ENCODE measurements around the gene SRXN1.
"Not testable (repeated sequence)": the region's sequence is repeated elsewhere in the genome, so short reads cannot be mapped to it uniquely, and the experiment has no call there.

Gene SRXN1

GRCh38 chr20:653110-653589 lies at the start of gene SRXN1:
Gene SRXN1, minus strand, starts transcription at chr20:653200. Its CDS starts 15 bp downstream, at chr20:653185.
- Histone ChIP-seq H3K36me3 (ENCODE audit: insufficient read depth, low read depth, low read length) (peaks cover 24% of the 10 kb centered on the region), H3K9ac (ENCODE audit: low read depth, low read length) (peak within 1 kb of the TSS; percentile 70; the same call in 1 of the 2 replicates), H3K9me3 (ENCODE audit: insufficient read depth, low read depth, low read length) (no peaks in the 10 kb centered on the region), H3K27me3 (ENCODE audit: insufficient read depth, low read length) (peaks cover 11% of the 10 kb centered on the region; the same call in 1 of the 2 replicates), H3K27ac (ENCODE audit: low read length) (peak within 1 kb of the TSS; percentile 21), H3K4me1 (ENCODE audit: insufficient read depth, low read length) (peaks cover 20% of the 10 kb centered on the region), H3K4me3 (ENCODE audit: low read length) (peak within 1 kb of the TSS; percentile 75)

- Histone ChIP-seq H3K4me1 (ENCODE audit: insufficient read depth, low read length) (0 out of 2 replicates have a peak, but pooled peaks cover 3% of the 10 kb centered on the region), H3K36me3 (ENCODE audit: insufficient read depth, low read depth, low read length) (no peaks in the 10 kb centered on the region), H3K9me3 (ENCODE audit: insufficient read depth, low read depth, low read length) (no peaks in the 10 kb centered on the region), H3K4me3 (ENCODE audit: low read length) (no peak overlapping the region), H3K27ac (ENCODE audit: low read length) (no peak overlapping the region), H3K27me3 (ENCODE audit: insufficient read depth, low read length) (no peaks in the 10 kb centered on the region), H3K9ac (ENCODE audit: low read depth, low read length) (no peak overlapping the region)
Measured at GRCh38 chr20:701401-702129, 48.6 kb upstream of the SRXN1 start.

GRCh38 chr20:699811-700338 lies 46.9 kb upstream of the SRXN1 start:
- no peak overlapping the region for H3K4me3 ChIP-seq (ENCODE audit: low read length)
- no peaks in the 10 kb centered on the region for H3K27me3 ChIP-seq (ENCODE audit: insufficient read depth, low read length)
- H3K27ac ChIP-seq (ENCODE audit: low read length), result no peak overlapping the region
- H3K4me1 ChIP-seq (ENCODE audit: insufficient read depth, low read length), result 0 out of 2 replicates have a peak, but pooled peaks cover 3% of the 10 kb centered on the region
- H3K36me3 ChIP-seq (ENCODE audit: insufficient read depth, low read depth, low read length), result no peaks in the 10 kb centered on the region
- no peak overlapping the region for H3K9ac ChIP-seq (ENCODE audit: low read depth, low read length)
- no peaks in the 10 kb centered on the region for H3K9me3 ChIP-seq (ENCODE audit: insufficient read depth, low read depth, low read length)

- no peaks in the 10 kb centered on the region for H3K27me3 ChIP-seq (ENCODE audit: insufficient read depth, low read length)
- no peak overlapping the region for H3K4me3 ChIP-seq (ENCODE audit: low read length)
- H3K36me3 ChIP-seq (ENCODE audit: insufficient read depth, low read depth, low read length), result no peaks in the 10 kb centered on the region
- no peak overlapping the region for H3K27ac ChIP-seq (ENCODE audit: low read length)
- H3K9me3 ChIP-seq (ENCODE audit: insufficient read depth, low read depth, low read length), result no peaks in the 10 kb centered on the region
- H3K4me1 ChIP-seq (ENCODE audit: insufficient read depth, low read length), result 0 out of 2 replicates have a peak, but pooled peaks cover 3% of the 10 kb centered on the region
- H3K9ac ChIP-seq (ENCODE audit: low read depth, low read length), result no peak overlapping the region
Measured at GRCh38 chr20:699342-699741, 46.3 kb upstream of the SRXN1 start.

- Histone ChIP-seq H3K36me3 (ENCODE audit: insufficient read depth, low read depth, low read length) (no peaks in the 10 kb centered on the region), H3K9me3 (ENCODE audit: insufficient read depth, low read depth, low read length) (no peaks in the 10 kb centered on the region), H3K4me3 (ENCODE audit: low read length) (no peak overlapping the region), H3K27me3 (ENCODE audit: insufficient read depth, low read length) (no peaks in the 10 kb centered on the region), H3K27ac (ENCODE audit: low read length) (no peak overlapping the region), H3K4me1 (ENCODE audit: insufficient read depth, low read length) (0 out of 2 replicates have a peak, but pooled peaks cover 3% of the 10 kb centered on the region), H3K9ac (ENCODE audit: low read depth, low read length) (no peak overlapping the region)
Measured at GRCh38 chr20:698276-698675, 45.3 kb upstream of the SRXN1 start.

GRCh38 chr20:697826-698225 lies 44.8 kb upstream of the SRXN1 start:
- Histone ChIP-seq H3K9me3 (ENCODE audit: insufficient read depth, low read depth, low read length) (no peaks in the 10 kb centered on the region), H3K27ac (ENCODE audit: low read length) (no peak overlapping the region), H3K4me3 (ENCODE audit: low read length) (no peak overlapping the region), H3K36me3 (ENCODE audit: insufficient read depth, low read depth, low read length) (no peaks in the 10 kb centered on the region), H3K9ac (ENCODE audit: low read depth, low read length) (no peak overlapping the region), H3K4me1 (ENCODE audit: insufficient read depth, low read length) (0 out of 2 replicates have a peak, but pooled peaks cover 3% of the 10 kb centered on the region), H3K27me3 (ENCODE audit: insufficient read depth, low read length) (no peaks in the 10 kb centered on the region)

- Histone ChIP-seq H3K27ac (ENCODE audit: low read length) (no peak overlapping the region), H3K27me3 (ENCODE audit: insufficient read depth, low read length) (0 out of 2 replicates have a peak, but pooled peaks cover 6% of the 10 kb centered on the region), H3K36me3 (ENCODE audit: insufficient read depth, low read depth, low read length) (no peaks in the 10 kb centered on the region)
Measured at GRCh38 chr20:695165-695866, 42.3 kb upstream of the SRXN1 start.

GRCh38 chr20:694496-694895 lies 41.5 kb upstream of the SRXN1 start:
- Histone ChIP-seq H3K27me3 (ENCODE audit: insufficient read depth, low read length) (0 out of 2 replicates have a peak, but pooled peaks cover 6% of the 10 kb centered on the region), H3K27ac (ENCODE audit: low read length) (no peak overlapping the region), H3K9me3 (ENCODE audit: insufficient read depth, low read depth, low read length) (no peaks in the 10 kb centered on the region), H3K4me3 (ENCODE audit: low read length) (no peak overlapping the region), H3K36me3 (ENCODE audit: insufficient read depth, low read depth, low read length) (no peaks in the 10 kb centered on the region), H3K9ac (ENCODE audit: low read depth, low read length) (no peak overlapping the region), H3K4me1 (ENCODE audit: insufficient read depth, low read length) (no peaks in the 10 kb centered on the region)

More at GRCh38 chr20:695165-695866, 42.3 kb upstream of the SRXN1 start:
- H3K4me1 ChIP-seq (ENCODE audit: insufficient read depth, low read length), result 0 out of 2 replicates have a peak, but pooled peaks cover 3% of the 10 kb centered on the region
- no peaks in the 10 kb centered on the region for H3K9me3 ChIP-seq (ENCODE audit: insufficient read depth, low read depth, low read length)
- H3K9ac ChIP-seq (ENCODE audit: low read depth, low read length), result no peak overlapping the region
- no peak overlapping the region for H3K4me3 ChIP-seq (ENCODE audit: low read length)

- not testable (repeated sequence) for H3K9me3 ChIP-seq (ENCODE audit: insufficient read depth, low read depth, low read length); H3K27me3 ChIP-seq (ENCODE audit: insufficient read depth, low read length); H3K9ac ChIP-seq (ENCODE audit: low read depth, low read length); H3K4me1 ChIP-seq (ENCODE audit: insufficient read depth, low read length); H3K36me3 ChIP-seq (ENCODE audit: insufficient read depth, low read depth, low read length); H3K27ac ChIP-seq (ENCODE audit: low read length); H3K4me3 ChIP-seq (ENCODE audit: low read length)
Measured at GRCh38 chr20:693786-694185, 40.8 kb upstream of the SRXN1 start.

GRCh38 chr20:692044-692443 lies 39.0 kb upstream of the SRXN1 start:
- Histone ChIP-seq H3K36me3 (ENCODE audit: insufficient read depth, low read depth, low read length) (no peaks in the 10 kb centered on the region), H3K9ac (ENCODE audit: low read depth, low read length) (no peak overlapping the region), H3K27ac (ENCODE audit: low read length) (no peak overlapping the region), H3K9me3 (ENCODE audit: insufficient read depth, low read depth, low read length) (no peaks in the 10 kb centered on the region), H3K4me3 (ENCODE audit: low read length) (no peak overlapping the region), H3K4me1 (ENCODE audit: insufficient read depth, low read length) (no peaks in the 10 kb centered on the region; the same call in 1 of the 2 replicates), H3K27me3 (ENCODE audit: insufficient read depth, low read length) (peaks cover 6% of the 10 kb centered on the region; the same call in 1 of the 2 replicates)

- H3K36me3 ChIP-seq (ENCODE audit: insufficient read depth, low read depth, low read length), result no peaks in the 10 kb centered on the region
- H3K9ac ChIP-seq (ENCODE audit: low read depth, low read length), result no peak overlapping the region
- H3K9me3 ChIP-seq (ENCODE audit: insufficient read depth, low read depth, low read length), result no peaks in the 10 kb centered on the region
Measured at GRCh38 chr20:689947-690346, 36.9 kb upstream of the SRXN1 start.

More at GRCh38 chr20:689947-690346, 36.9 kb upstream of the SRXN1 start:
- no peak overlapping the region for H3K27ac ChIP-seq (ENCODE audit: low read length)
- no peaks in the 10 kb centered on the region; the same call in 1 of the 2 replicates for H3K4me1 ChIP-seq (ENCODE audit: insufficient read depth, low read length)
- H3K4me3 ChIP-seq (ENCODE audit: low read length), result no peak overlapping the region
- peaks cover 6% of the 10 kb centered on the region; the same call in 1 of the 2 replicates for H3K27me3 ChIP-seq (ENCODE audit: insufficient read depth, low read length)

Data from iPS-20b (cell line).